ENCODE measurements around the gene DOCK2.

DNA sequence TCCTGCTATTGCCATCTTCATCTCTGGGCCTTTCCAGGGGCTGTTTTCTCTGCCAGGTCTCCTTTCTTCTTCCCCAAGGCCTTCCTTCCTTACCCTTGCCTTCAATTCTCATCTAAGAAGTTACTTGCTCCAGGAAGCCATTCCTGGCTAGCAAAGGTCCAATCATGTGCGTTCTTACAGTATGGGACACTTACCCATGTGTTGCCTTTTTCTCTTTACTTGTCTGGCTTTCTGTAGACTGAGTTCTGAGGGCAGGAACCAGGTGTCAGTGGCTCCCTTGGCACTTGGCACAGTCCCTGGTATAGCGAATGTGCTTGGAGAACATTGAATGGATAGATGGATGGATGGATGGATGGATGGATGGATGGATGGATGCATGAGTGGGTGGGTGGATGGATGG lies 478.9 kb downstream of the DOCK2 start:
- TF ChIP-seq ZNF501 (tag by site-specific recombination; IDR thresholded peaks at IDR 0.05) (no peak), ZNF362 (tag by site-specific recombination; IDR thresholded peaks at IDR 0.05) (no peak), ZBTB8A (tag by site-specific recombination; IDR thresholded peaks at IDR 0.05) (no peak), ZNF148 (tag by site-specific recombination; IDR thresholded peaks at IDR 0.05; ENCODE audit: borderline replicate concordance) (no peak), ZNF132 (tag by site-specific recombination; IDR thresholded peaks at IDR 0.05; ENCODE audit: borderline replicate concordance) (no peak)
- TF ChIP-seq, protein P1, sequence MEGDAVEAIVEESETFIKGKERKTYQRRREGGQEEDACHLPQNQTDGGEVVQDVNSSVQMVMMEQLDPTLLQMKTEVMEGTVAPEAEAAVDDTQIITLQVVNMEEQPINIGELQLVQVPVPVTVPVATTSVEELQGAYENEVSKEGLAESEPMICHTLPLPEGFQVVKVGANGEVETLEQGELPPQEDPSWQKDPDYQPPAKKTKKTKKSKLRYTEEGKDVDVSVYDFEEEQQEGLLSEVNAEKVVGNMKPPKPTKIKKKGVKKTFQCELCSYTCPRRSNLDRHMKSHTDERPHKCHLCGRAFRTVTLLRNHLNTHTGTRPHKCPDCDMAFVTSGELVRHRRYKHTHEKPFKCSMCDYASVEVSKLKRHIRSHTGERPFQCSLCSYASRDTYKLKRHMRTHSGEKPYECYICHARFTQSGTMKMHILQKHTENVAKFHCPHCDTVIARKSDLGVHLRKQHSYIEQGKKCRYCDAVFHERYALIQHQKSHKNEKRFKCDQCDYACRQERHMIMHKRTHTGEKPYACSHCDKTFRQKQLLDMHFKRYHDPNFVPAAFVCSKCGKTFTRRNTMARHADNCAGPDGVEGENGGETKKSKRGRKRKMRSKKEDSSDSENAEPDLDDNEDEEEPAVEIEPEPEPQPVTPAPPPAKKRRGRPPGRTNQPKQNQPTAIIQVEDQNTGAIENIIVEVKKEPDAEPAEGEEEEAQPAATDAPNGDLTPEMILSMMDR (tag by site-specific recombination; IDR thresholded peaks at IDR 0.05): no peak
- TF ChIP-seq, protein P2, sequence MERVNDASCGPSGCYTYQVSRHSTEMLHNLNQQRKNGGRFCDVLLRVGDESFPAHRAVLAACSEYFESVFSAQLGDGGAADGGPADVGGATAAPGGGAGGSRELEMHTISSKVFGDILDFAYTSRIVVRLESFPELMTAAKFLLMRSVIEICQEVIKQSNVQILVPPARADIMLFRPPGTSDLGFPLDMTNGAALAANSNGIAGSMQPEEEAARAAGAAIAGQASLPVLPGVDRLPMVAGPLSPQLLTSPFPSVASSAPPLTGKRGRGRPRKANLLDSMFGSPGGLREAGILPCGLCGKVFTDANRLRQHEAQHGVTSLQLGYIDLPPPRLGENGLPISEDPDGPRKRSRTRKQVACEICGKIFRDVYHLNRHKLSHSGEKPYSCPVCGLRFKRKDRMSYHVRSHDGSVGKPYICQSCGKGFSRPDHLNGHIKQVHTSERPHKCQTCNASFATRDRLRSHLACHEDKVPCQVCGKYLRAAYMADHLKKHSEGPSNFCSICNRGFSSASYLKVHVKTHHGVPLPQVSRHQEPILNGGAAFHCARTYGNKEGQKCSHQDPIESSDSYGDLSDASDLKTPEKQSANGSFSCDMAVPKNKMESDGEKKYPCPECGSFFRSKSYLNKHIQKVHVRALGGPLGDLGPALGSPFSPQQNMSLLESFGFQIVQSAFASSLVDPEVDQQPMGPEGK (tag by site-specific recombination; IDR thresholded peaks at IDR 0.05): no peak

All from HEK293 (cell line).